Measurements from ENCODE around the gene ACSF2.
"Not testable (repeated sequence)": the region's sequence is repeated elsewhere in the genome, so short reads cannot be mapped to it uniquely, and the experiment has no call there.

ACSF2 gene

GRCh38 chr17:50469671-50470305 lies 43.8 kb downstream of the ACSF2 start:
- H3K4me3 ChIP-seq (ENCODE audit: low read depth, low read length): no peak overlapping the region
- no peak for DNase-seq (ENCODE audit: low read depth)
- TF ChIP-seq CTCF (IDR thresholded peaks at IDR 0.05; ENCODE audit: insufficient read depth, low read depth, low read length, missing control alignments): no peak

- TF ChIP-seq CTCF (IDR thresholded peaks at IDR 0.05; ENCODE audit: insufficient read depth, low read depth, low read length, missing control alignments): no peak
- no peak for DNase-seq (ENCODE audit: low read depth)
- H3K4me3 ChIP-seq (ENCODE audit: low read depth, low read length): no peak overlapping the region
Observed at GRCh38 chr17:50470426-50470825, 44.4 kb downstream of the ACSF2 start.

GRCh38 chr17:50471009-50471905 lies 45.2 kb downstream of the ACSF2 start:
- no peak for TF ChIP-seq CTCF (IDR thresholded peaks at IDR 0.05; ENCODE audit: insufficient read depth, low read depth, low read length, missing control alignments)
- no peak for DNase-seq (ENCODE audit: low read depth)
- H3K4me3 ChIP-seq (ENCODE audit: low read depth, low read length): no peak overlapping the region

- no peak overlapping the region for H3K4me3 ChIP-seq (ENCODE audit: low read depth, low read length)
- no peak for DNase-seq (ENCODE audit: low read depth)
- TF ChIP-seq CTCF (IDR thresholded peaks at IDR 0.05; ENCODE audit: insufficient read depth, low read depth, low read length, missing control alignments): no peak
Observed at GRCh38 chr17:50472286-50472685, 46.3 kb downstream of the ACSF2 start.

- DNase-seq (ENCODE audit: low read depth); H3K4me3 ChIP-seq (ENCODE audit: low read depth, low read length): not testable (repeated sequence)
Observed at GRCh38 chr17:50472761-50473161, 46.7 kb downstream of the ACSF2 start.

- no peak for DNase-seq (ENCODE audit: low read depth)
- H3K4me3 ChIP-seq (ENCODE audit: low read depth, low read length): no peak overlapping the region
- no peak for TF ChIP-seq CTCF (IDR thresholded peaks at IDR 0.05; ENCODE audit: insufficient read depth, low read depth, low read length, missing control alignments)
Observed at GRCh38 chr17:50473901-50474300, 47.9 kb downstream of the ACSF2 start.

GRCh38 chr17:50474523-50474922 lies 48.5 kb downstream of the ACSF2 start:
- no peak for TF ChIP-seq CTCF (IDR thresholded peaks at IDR 0.05; ENCODE audit: insufficient read depth, low read depth, low read length, missing control alignments)
- DNase-seq (ENCODE audit: low read depth): no peak
- H3K4me3 ChIP-seq (ENCODE audit: low read depth, low read length): no peak overlapping the region

Data from GM12865 (cell line).